NB4 (cell line): ENCODE data around the gene TMEM80.

Source experiments
- DNase-seq: peaks from one replicate; pipeline ENCODE4 v3.0.0; 2010; ENCODE audit warnings: low read depth
- H3K4me3 ChIP-seq: one replicate; pipeline ENCODE4 v1.5.1; 2011; ENCODE audit warnings: mild to moderate bottlenecking, low read depth, low read length, moderate library complexity
- CTCF ChIP-seq: IDR thresholded peaks from one replicate; pipeline ENCODE4 v1.5.1; 2012; ENCODE audit warnings: low read depth, low read length
- MYC ChIP-seq: IDR thresholded peaks from 2 replicates; pipeline ENCODE4 v1.6.1; 2011; ENCODE audit warnings: low read depth, low read length
- POLR2A ChIP-seq: IDR thresholded peaks from 2 replicates; pipeline ENCODE4 v1.6.1; 2011; ENCODE audit warnings: mild to moderate bottlenecking; ENCODE audit not compliant: insufficient read length; ENCODE audit errors: extremely low read depth
- TF ChIP-seq, protein P1 (sequence below): IDR thresholded peaks from 2 replicates; pipeline ENCODE4 v1.6.1; 2011; ENCODE audit warnings: low read depth, low read length

TMEM80 gene

GRCh38 chr11:692824-693414, 2.7 kb upstream of the TMEM80 start:
- DNase-seq, result no peak
- H3K4me3 ChIP-seq, result peak overlapping the region; percentile 64
- no peak for TF ChIP-seq POLR2A
- TF ChIP-seq MYC, result no peak
- TF ChIP-seq CTCF, result no peak
- TF ChIP-seq, protein P1, sequence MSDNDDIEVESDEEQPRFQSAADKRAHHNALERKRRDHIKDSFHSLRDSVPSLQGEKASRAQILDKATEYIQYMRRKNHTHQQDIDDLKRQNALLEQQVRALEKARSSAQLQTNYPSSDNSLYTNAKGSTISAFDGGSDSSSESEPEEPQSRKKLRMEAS, result no peak

DNA sequence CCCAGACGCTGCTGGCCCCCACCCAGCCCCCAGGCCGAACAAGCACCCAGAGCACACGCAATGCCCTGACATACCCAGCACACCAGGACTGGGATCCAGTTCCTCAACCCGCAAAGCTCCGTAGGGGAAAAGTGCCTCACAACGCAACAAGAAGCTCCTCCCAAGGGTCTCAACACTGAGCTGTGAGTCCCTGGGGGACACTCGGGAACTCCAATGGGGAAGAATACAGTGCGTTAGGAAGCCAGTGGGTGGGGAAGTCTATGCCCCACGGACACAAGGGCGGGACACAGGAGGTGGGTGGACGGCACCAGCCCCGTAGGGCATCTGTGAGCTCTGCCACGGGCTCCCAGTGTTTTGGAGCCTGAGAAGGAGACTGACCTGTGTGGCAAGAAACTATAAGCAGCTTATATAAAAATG, 2.2 kb upstream of the TMEM80 start:
- peak; percentile 80 for DNase-seq
- TF ChIP-seq MYC, result no peak
- TF ChIP-seq, protein P1, result no peak
- TF ChIP-seq POLR2A, result no peak
- no peak for TF ChIP-seq CTCF
- H3K4me3 ChIP-seq, result peak overlapping the region; percentile 64

GRCh38 chr11:693887-694562, 1.6 kb upstream of the TMEM80 start:
- DNase-seq, result no peak
- TF ChIP-seq CTCF (no peak), MYC (no peak), POLR2A (no peak)
- TF ChIP-seq, protein P1, result no peak; the same call in 1 of the 2 replicates
- H3K4me3 ChIP-seq, result peak overlapping the region; percentile 64

- TF ChIP-seq POLR2A (peak; percentile 56), MYC (peak; percentile 68; the same call in 1 of the 2 replicates), CTCF (no peak)
- TF ChIP-seq, protein P1, result peak; percentile 62; the same call in 1 of the 2 replicates
- H3K4me3 ChIP-seq, result peak within 1 kb of the TSS; percentile 88
- peak; percentile 97 for DNase-seq
Observed at GRCh38 chr11:694563-695287, 891 bp upstream of the TMEM80 start, which contains the start of gene DEAF1. Gene DEAF1, minus strand, starts transcription at chr11:695222. Its CDS starts 175 bp downstream, at chr11:695047.

DNA sequence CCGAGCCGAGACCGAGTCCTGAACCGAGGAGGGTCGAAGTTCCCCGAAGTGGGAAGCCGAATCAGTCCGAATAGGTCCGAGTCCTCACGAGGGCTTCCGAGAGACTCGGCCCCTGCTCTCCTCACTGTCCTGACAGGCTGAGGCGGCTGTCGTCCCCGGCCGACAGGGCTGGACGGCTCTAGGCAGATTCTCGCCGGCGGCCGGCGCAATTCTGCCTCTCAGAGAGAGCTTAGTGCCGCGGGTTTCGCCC, 403 bp upstream of the TMEM80 start:
- peak overlapping the region; percentile 54 for H3K4me3 ChIP-seq
- no peak for TF ChIP-seq MYC
- TF ChIP-seq, protein P1, result no peak
- TF ChIP-seq POLR2A, result no peak
- no peak for TF ChIP-seq CTCF
- no peak for DNase-seq
